ENCODE measurements around the gene NSD1. TPM values are rescaled to one million over a fixed set of nuclear protein-coding genes. Genes with fewer than 3 reads are reported as not detected.
A peak's percentile ranks its signal among the peaks of the same experiment; 100 is the strongest.

Gene NSD1
- total RNA-seq, 4 donors from 2014 or later: 24.0 to 39.5 (median 32.2) TPM

- no peak for TF ChIP-seq CTCF (IDR thresholded peaks at IDR 0.05)
- no peak for TF ChIP-seq POLR2A (IDR thresholded peaks at IDR 0.05)
- Histone ChIP-seq H3K27me3 (no peaks in the 10 kb centered on the region), H3K27ac (peak overlapping the region in 2 of 4 donors; percentile 42 to 49), H3K36me3 (peaks cover 0 to 80% (median 0%) of the 10 kb centered on the region in 3 donors), H3K9me3 (no peaks in the 10 kb centered on the region), H3K4me1 (peaks cover 34 to 68% (median 36%) of the 10 kb centered on the region in 3 donors), H3K4me3 (no peak overlapping the region)
- intact Hi-C loops (cut with DNase I): no loop called here
- WGBS, 2 donors: 79 to 82% methylated on average over 4 of the region's 4 CpGs
- DNase-seq: no peak
Observed at GRCh38 chr5:177346820-177347219, 213.2 kb downstream of the NSD1 start.

GRCh38 chr5:177347699-177348098 lies 214.1 kb downstream of the NSD1 start:
- Histone ChIP-seq H3K36me3 (peaks cover 0 to 71% (median 0%) of the 10 kb centered on the region in 3 donors), H3K4me3 (no peak overlapping the region), H3K27me3 (no peaks in the 10 kb centered on the region), H3K27ac (peak overlapping the region in 1 of 4 donors; percentile 49), H3K9me3 (no peaks in the 10 kb centered on the region), H3K4me1 (peaks cover 36 to 75% (median 39%) of the 10 kb centered on the region in 3 donors)
- intact Hi-C loops (cut with DNase I): no loop called here
- TF ChIP-seq POLR2A (IDR thresholded peaks at IDR 0.05) (no peak), CTCF (IDR thresholded peaks at IDR 0.05) (no peak)
- no peak for DNase-seq
- 85 to 86% methylated on average over 4 of the region's 4 CpGs for WGBS, 2 donors

- H3K36me3 ChIP-seq: peaks cover 0 to 55% (median 0%) of the 10 kb centered on the region in 3 donors
- DNase-seq: no peak
- peak overlapping the region in 2 of 4 donors; percentile 67 to 90 for H3K4me3 ChIP-seq
- no peaks in the 10 kb centered on the region for H3K27me3 ChIP-seq
- H3K9me3 ChIP-seq: no peaks in the 10 kb centered on the region
- H3K4me1 ChIP-seq: peaks cover 36 to 69% (median 39%) of the 10 kb centered on the region in 3 donors
- H3K27ac ChIP-seq: peak overlapping the region in 2 of 4 donors; percentile 90 to 96
- intact Hi-C loops (cut with DNase I): no loop called here
- TF ChIP-seq CTCF (IDR thresholded peaks at IDR 0.05) (no peak), POLR2A (IDR thresholded peaks at IDR 0.05) (no peak)
- 61 to 65% methylated on average over 3 of the region's 3 CpGs for WGBS, 2 donors
Observed at GRCh38 chr5:177349362-177349647, 215.7 kb downstream of the NSD1 start.

- DNase-seq: no peak
- WGBS, 2 donors: 40 to 61% methylated on average over 5 of the region's 5 CpGs
- Histone ChIP-seq H3K4me3 (peak overlapping the region; percentile 57 to 90 (median 70)), H3K27ac (peak overlapping the region in 3 of 4 donors; percentile 88 to 96 (median 90)), H3K9me3 (no peaks in the 10 kb centered on the region), H3K27me3 (no peaks in the 10 kb centered on the region), H3K36me3 (peaks cover 0 to 50% (median 0%) of the 10 kb centered on the region in 3 donors), H3K4me1 (peaks cover 36 to 67% (median 39%) of the 10 kb centered on the region in 3 donors)
- TF ChIP-seq POLR2A (IDR thresholded peaks at IDR 0.05): no peak
- intact Hi-C loops (cut with DNase I): no loop called here
Observed at GRCh38 chr5:177349762-177350161, 216.2 kb downstream of the NSD1 start.

Other genes starting within 250 kb of the NSD1 start
- 1 to 10 TPM in 3 of 4 donors, not detected in 1; 1.3 to 5.7 (median 2.1) TPM for gene HK3, start 234.4 kb upstream of the NSD1 start, total RNA-seq
- 10 to 100 TPM; 10.3 to 38.1 (median 15.6) TPM for gene UIMC1, start 127.0 kb upstream of the NSD1 start, total RNA-seq
- 10 to 100 TPM; 11.4 to 17.0 (median 13.3) TPM for gene ZNF346, start 111.1 kb upstream of the NSD1 start, total RNA-seq
- gene FGFR4, start 46.9 kb upstream of the NSD1 start, total RNA-seq: 1 to 10 TPM in 3 of 4 donors, under 1 TPM in 1; 0.68 to 5.9 (median 1.9) TPM
- 10 to 100 TPM; 24.0 to 74.4 (median 49.8) TPM for gene RAB24, start 169.9 kb downstream of the NSD1 start, total RNA-seq
- 100 to 1,000 TPM in 2 of 4 donors, 10 to 100 TPM in 2; 88.7 to 184 (median 108) TPM for gene PRELID1, start 170.0 kb downstream of the NSD1 start, total RNA-seq
- gene MXD3, start 178.1 kb downstream of the NSD1 start, total RNA-seq: 10 to 100 TPM in 2 of 4 donors, 1 to 10 TPM in 2; 7.4 to 15.3 (median 9.5) TPM
- gene LMAN2, start 217.9 kb downstream of the NSD1 start, total RNA-seq: 100 to 1,000 TPM; 225 to 384 (median 257) TPM
- 10 to 100 TPM; 32.7 to 37.8 (median 34.8) TPM for gene RGS14, start 224.2 kb downstream of the NSD1 start, total RNA-seq

Measured in esophagus squamous epithelium (tissue), 5 donors.